GM18526 (cell line): ENCODE results near the gene ARHGAP24.

Experiments used
- POLR2A ChIP-seq: IDR thresholded peaks from 3 replicates; pipeline ENCODE4 v1.6.1; 2011; ENCODE audit not compliant: insufficient read length; ENCODE audit errors: extremely low read depth

The ARHGAP24 gene

GRCh38 chr4:85637778-85638177, 162.8 kb downstream of the ARHGAP24 start:
- no peak for TF ChIP-seq POLR2A

- no peak for TF ChIP-seq POLR2A
Observed at GRCh38 chr4:85639946-85640345, 165.0 kb downstream of the ARHGAP24 start.

GRCh38 chr4:85642356-85643100, 167.6 kb downstream of the ARHGAP24 start:
- no peak for TF ChIP-seq POLR2A

GRCh38 chr4:85644061-85644460, 169.1 kb downstream of the ARHGAP24 start:
- no peak for TF ChIP-seq POLR2A

- TF ChIP-seq POLR2A = no peak
Observed at GRCh38 chr4:85650908-85651307, 176.0 kb downstream of the ARHGAP24 start.

GRCh38 chr4:85656759-85657505, 182.0 kb downstream of the ARHGAP24 start:
- TF ChIP-seq POLR2A = no peak

- TF ChIP-seq POLR2A = no peak
Observed at GRCh38 chr4:85658766-85659439, 184.0 kb downstream of the ARHGAP24 start.

GRCh38 chr4:85659610-85660218, 184.8 kb downstream of the ARHGAP24 start:
- no peak for TF ChIP-seq POLR2A

GRCh38 chr4:85669204-85669603, 194.3 kb downstream of the ARHGAP24 start:
- no peak for TF ChIP-seq POLR2A

GRCh38 chr4:85669992-85670548, 195.1 kb downstream of the ARHGAP24 start:
- no peak for TF ChIP-seq POLR2A

- no peak for TF ChIP-seq POLR2A
Observed at GRCh38 chr4:85671120-85671519, 196.2 kb downstream of the ARHGAP24 start.

- no peak for TF ChIP-seq POLR2A
Observed at GRCh38 chr4:85672116-85672515, 197.2 kb downstream of the ARHGAP24 start.

GRCh38 chr4:85672959-85673358, 198.0 kb downstream of the ARHGAP24 start:
- no peak for TF ChIP-seq POLR2A

- TF ChIP-seq POLR2A = no peak
Observed at GRCh38 chr4:85673540-85673939, 198.6 kb downstream of the ARHGAP24 start.
